Keratinocyte (primary cell): ENCODE measurements around the gene DLEC1.

Experiments used
- EZH2 ChIP-seq: IDR thresholded peaks from one replicate; pipeline ENCODE4 v1.6.1; 2012; ENCODE audit warnings: inconsistent platforms, mild to moderate bottlenecking, low read length, moderate library complexity
- TF ChIP-seq, protein P1 (sequence below), 3 experiments: IDR thresholded peaks in 1 of 3; conservative IDR thresholded peaks in 1 of 3; optimal IDR thresholded peaks in 1 of 3; 2 replicates in 2 of 3; 3 replicates in 1 of 3; pipeline versions ENCODE3 to v1.5.1; 2011; ENCODE audit warnings: low read length in 3 of 3, mild to moderate bottlenecking in 3 of 3, moderate library complexity in 2 of 3, control low read depth in 1 of 3, inconsistent platforms in 1 of 3; ENCODE audit not compliant: insufficient read depth in 2 of 3; ENCODE audit errors: extremely low read depth in 1 of 3

DNA sequence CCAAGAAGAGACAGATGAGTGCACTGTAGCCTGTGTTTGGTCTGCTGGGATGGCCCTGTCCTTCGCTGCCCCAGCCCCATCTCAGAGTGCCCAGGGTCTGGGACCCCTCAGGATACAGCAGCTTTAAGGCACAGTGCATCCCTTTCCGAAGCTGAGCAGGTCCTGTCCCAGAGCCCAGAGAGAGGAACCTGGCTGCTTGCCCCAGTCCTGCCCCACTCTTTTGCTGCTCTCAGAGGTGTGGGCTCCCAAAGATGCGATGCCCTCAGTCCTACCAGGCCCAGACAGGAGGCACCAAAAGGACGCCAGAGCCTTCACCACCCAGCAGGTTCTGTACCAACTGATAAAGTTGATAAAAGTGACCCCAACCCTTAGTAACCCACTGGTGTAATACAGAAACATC, 17.8 kb upstream of the DLEC1 start:
- TF ChIP-seq, protein P1, sequence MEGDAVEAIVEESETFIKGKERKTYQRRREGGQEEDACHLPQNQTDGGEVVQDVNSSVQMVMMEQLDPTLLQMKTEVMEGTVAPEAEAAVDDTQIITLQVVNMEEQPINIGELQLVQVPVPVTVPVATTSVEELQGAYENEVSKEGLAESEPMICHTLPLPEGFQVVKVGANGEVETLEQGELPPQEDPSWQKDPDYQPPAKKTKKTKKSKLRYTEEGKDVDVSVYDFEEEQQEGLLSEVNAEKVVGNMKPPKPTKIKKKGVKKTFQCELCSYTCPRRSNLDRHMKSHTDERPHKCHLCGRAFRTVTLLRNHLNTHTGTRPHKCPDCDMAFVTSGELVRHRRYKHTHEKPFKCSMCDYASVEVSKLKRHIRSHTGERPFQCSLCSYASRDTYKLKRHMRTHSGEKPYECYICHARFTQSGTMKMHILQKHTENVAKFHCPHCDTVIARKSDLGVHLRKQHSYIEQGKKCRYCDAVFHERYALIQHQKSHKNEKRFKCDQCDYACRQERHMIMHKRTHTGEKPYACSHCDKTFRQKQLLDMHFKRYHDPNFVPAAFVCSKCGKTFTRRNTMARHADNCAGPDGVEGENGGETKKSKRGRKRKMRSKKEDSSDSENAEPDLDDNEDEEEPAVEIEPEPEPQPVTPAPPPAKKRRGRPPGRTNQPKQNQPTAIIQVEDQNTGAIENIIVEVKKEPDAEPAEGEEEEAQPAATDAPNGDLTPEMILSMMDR (optimal IDR thresholded peaks at IDR 0.05 in 1 of 3, IDR thresholded peaks at IDR 0.05 in 1 of 3, conservative IDR thresholded peaks at IDR 0.05 in 1 of 3; ENCODE audit: extremely low read depth in 1 of 3, insufficient read depth in 2 of 3, low read length in 3 of 3), result no peak
- no peak for TF ChIP-seq EZH2
